Lower lobe of right lung (tissue), 2 donors: Measurements from ENCODE around the gene COL26A1. TPM values are rescaled to one million over a fixed set of nuclear protein-coding genes. Genes with fewer than 3 reads are reported as not detected.

Experiments
- ATAC-seq, 2 donors: fragments of 200-7000 bp; cut with Tn5 transposase; one replicate each; pipeline ENCODE4 v1.9.1; 2020 to 2022; ENCODE audit warnings: mild to moderate bottlenecking in 2 of 2, moderate library complexity in 2 of 2
- DNase-seq: peaks from one replicate; pipeline ENCODE4 v3.0.0-alpha.2; 2020
- H3K27ac ChIP-seq: fragments of 200-600 bp; one replicate; pipeline ENCODE4 v1.8.0; 2022
- H3K27me3 ChIP-seq: fragments of 200-600 bp; one replicate; pipeline ENCODE4 v1.8.0; 2022; ENCODE audit warnings: low read depth
- H3K36me3 ChIP-seq: fragments of 200-600 bp; one replicate; pipeline ENCODE4 v1.8.0; 2022; ENCODE audit warnings: mild to moderate bottlenecking
- H3K4me1 ChIP-seq: fragments of 200-600 bp; one replicate; pipeline ENCODE4 v1.8.0; 2022
- H3K4me3 ChIP-seq: fragments of 200-600 bp; one replicate; pipeline ENCODE4 v1.8.0; 2022; ENCODE audit warnings: mild to moderate bottlenecking
- H3K9me3 ChIP-seq: fragments of 200-600 bp; one replicate; pipeline ENCODE4 v1.8.0; 2022
- intact Hi-C: fragments of 100-400 bp; cut with DNase I; formaldehyde crosslinking; loops from one replicate; pipeline ENCODE4 v1.11.0; 2022
- total RNA-seq: library from RNA; stranded (reverse); fragmentation: NEBNext Ultra II Directional; extraction: Animal tissue kit (Norgen Biotek cat#: 25700); gene quantifications from one replicate; pipeline ENCODE4 v1.2.1, GENCODE V29; 2021
- TF ChIP-seq, protein P1 (sequence below): fragments of 200-600 bp; IDR thresholded peaks from one replicate; pipeline ENCODE4 v1.8.0; 2022; ENCODE audit warnings: antibody characterized with exemption, mild to moderate bottlenecking
- donor health status: DM: no; HTN: yes; CAD: no; lungs with severe emphysema.

COL26A1 gene
- total RNA-seq, 1 donor from 2014 or later, result 0.24 TPM

DNA sequence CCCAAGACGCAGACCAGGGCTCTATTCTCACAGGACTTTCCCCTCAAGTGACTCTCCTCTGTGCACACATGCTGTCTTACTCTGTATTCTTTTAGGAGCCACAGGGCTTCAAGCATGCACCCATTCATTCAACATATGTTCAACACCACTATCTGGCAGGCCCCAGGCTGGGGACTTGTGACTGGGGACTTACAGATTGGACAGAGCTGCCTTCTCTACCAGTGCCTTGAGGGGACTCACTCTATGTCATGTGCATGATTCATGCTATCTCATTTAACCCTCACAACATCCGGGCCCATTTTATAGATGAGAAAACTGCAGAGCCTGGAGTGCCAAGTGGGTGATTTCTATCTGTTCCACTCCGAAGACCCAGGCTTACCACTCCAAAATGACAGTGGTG, 232.1 kb downstream of the COL26A1 start:
- intact Hi-C loops, result no loop called here

GRCh38 chr7:101595246-101595645, 232.6 kb downstream of the COL26A1 start:
- TF ChIP-seq, protein P1, sequence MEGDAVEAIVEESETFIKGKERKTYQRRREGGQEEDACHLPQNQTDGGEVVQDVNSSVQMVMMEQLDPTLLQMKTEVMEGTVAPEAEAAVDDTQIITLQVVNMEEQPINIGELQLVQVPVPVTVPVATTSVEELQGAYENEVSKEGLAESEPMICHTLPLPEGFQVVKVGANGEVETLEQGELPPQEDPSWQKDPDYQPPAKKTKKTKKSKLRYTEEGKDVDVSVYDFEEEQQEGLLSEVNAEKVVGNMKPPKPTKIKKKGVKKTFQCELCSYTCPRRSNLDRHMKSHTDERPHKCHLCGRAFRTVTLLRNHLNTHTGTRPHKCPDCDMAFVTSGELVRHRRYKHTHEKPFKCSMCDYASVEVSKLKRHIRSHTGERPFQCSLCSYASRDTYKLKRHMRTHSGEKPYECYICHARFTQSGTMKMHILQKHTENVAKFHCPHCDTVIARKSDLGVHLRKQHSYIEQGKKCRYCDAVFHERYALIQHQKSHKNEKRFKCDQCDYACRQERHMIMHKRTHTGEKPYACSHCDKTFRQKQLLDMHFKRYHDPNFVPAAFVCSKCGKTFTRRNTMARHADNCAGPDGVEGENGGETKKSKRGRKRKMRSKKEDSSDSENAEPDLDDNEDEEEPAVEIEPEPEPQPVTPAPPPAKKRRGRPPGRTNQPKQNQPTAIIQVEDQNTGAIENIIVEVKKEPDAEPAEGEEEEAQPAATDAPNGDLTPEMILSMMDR, result no peak
- H3K4me3 ChIP-seq, result no peak overlapping the region
- ATAC-seq, result no peak
- H3K36me3 ChIP-seq, result no peaks in the 10 kb centered on the region
- H3K9me3 ChIP-seq, result no peaks in the 10 kb centered on the region
- peaks cover 8% of the 10 kb centered on the region for H3K4me1 ChIP-seq
- DNase-seq, result no peak
- H3K27me3 ChIP-seq, result no peaks in the 10 kb centered on the region
- intact Hi-C loops, result no loop called here
- no peak overlapping the region for H3K27ac ChIP-seq

More for the DNA sequence above, 232.1 kb downstream of the COL26A1 start:
- H3K27ac ChIP-seq, result no peak overlapping the region
- H3K9me3 ChIP-seq, result no peaks in the 10 kb centered on the region
- ATAC-seq (no peak), DNase-seq (no peak)
- no peaks in the 10 kb centered on the region for H3K36me3 ChIP-seq
- peaks cover 8% of the 10 kb centered on the region for H3K4me1 ChIP-seq
- TF ChIP-seq, protein P1, result no peak
- no peak overlapping the region for H3K4me3 ChIP-seq
- H3K27me3 ChIP-seq, result no peaks in the 10 kb centered on the region

DNA sequence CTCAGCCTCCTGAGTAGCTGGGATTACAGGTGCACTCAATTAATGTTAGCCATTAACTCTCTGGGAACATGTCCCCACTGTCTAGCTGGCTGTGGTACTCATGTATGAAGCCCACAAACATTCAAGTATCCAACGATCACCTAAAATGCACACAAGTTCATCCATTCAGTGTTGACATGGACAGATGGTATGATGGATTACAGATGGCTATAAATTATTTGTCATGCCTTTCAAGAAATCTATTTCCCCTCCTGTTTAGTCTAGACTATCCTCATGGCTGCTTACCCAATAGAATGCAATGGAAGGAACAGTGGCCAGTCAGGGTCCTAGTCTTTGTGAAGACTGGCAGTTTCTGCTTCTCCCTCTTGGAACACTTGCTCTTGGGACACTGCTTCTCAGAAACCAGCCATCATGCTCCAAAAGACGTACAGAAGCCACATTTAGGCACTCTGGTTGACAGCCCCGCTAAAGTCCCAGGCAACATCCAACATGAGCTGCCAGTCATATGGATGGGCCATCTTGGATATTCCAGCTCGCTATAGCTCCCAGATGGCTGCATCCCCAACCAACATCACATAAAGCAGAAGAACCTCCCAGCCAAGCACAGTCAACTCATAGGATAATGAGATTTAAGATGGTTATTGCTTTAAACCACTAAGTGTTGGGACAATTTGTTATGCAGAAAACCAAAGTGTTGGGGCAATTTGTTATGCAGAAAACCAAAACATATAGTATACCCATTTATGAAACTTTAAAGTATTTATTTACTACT, 233.3 kb downstream of the COL26A1 start:
- Histone ChIP-seq H3K27ac (no peak overlapping the region), H3K4me3 (no peak overlapping the region), H3K9me3 (no peaks in the 10 kb centered on the region), H3K36me3 (no peaks in the 10 kb centered on the region), H3K27me3 (no peaks in the 10 kb centered on the region), H3K4me1 (peaks cover 8% of the 10 kb centered on the region)
- ATAC-seq (no peak), DNase-seq (no peak)
- intact Hi-C loops, result no loop called here
- TF ChIP-seq, protein P1, result no peak

DNA sequence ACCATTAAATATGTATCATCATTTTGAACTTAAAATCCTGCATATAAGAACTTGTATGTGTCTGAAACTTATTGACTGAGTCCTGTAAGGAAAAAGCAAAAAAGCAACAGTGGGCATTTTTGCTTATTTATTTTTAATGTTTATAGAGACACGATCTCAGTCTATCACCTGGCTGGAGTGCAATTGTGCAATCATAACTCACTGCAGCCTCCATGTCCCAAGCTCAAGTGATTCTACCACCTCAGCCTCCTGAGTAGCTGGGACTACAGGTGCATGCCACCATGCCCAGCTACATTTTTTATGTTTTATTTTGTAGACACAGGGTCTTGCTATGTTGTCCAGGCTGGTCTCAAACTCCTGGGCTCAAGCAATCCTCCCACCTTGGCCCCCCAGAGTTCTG, 234.2 kb downstream of the COL26A1 start:
- Histone ChIP-seq H3K27ac (no peak overlapping the region), H3K27me3 (no peaks in the 10 kb centered on the region), H3K4me3 (no peak overlapping the region), H3K9me3 (no peaks in the 10 kb centered on the region), H3K4me1 (peaks cover 8% of the 10 kb centered on the region), H3K36me3 (no peaks in the 10 kb centered on the region)
- DNase-seq (no peak), ATAC-seq (no peak)
- TF ChIP-seq, protein P1, result no peak
- intact Hi-C loops, result no loop called here

DNA sequence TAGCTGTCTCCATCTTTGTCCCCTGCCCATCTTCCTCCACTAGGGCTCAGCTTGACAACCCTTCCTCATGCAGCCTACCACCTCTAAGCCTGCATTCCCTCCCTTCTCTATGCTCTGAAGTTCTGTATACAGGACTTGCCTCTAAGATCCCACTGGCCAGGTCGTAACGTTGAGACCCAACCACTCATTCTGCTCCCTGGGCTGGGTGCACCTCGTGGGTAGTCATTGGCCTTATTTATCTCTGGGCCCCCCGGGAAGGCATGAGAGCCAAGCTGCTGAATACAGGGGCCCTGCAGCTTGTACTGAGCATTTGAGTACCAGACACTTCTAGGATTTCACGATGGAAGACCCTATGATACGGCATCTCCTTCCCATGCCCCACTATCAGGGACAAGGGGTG, 235.3 kb downstream of the COL26A1 start:
- Histone ChIP-seq H3K9me3 (no peaks in the 10 kb centered on the region), H3K36me3 (no peaks in the 10 kb centered on the region), H3K27me3 (peaks cover 3% of the 10 kb centered on the region), H3K4me1 (peaks cover 11% of the 10 kb centered on the region), H3K4me3 (no peak overlapping the region), H3K27ac (no peak overlapping the region)
- intact Hi-C loops, result no loop called here
- TF ChIP-seq, protein P1, result no peak
- ATAC-seq (no peak), DNase-seq (no peak)
